ENCODE results near the gene NPR3.

DNA sequence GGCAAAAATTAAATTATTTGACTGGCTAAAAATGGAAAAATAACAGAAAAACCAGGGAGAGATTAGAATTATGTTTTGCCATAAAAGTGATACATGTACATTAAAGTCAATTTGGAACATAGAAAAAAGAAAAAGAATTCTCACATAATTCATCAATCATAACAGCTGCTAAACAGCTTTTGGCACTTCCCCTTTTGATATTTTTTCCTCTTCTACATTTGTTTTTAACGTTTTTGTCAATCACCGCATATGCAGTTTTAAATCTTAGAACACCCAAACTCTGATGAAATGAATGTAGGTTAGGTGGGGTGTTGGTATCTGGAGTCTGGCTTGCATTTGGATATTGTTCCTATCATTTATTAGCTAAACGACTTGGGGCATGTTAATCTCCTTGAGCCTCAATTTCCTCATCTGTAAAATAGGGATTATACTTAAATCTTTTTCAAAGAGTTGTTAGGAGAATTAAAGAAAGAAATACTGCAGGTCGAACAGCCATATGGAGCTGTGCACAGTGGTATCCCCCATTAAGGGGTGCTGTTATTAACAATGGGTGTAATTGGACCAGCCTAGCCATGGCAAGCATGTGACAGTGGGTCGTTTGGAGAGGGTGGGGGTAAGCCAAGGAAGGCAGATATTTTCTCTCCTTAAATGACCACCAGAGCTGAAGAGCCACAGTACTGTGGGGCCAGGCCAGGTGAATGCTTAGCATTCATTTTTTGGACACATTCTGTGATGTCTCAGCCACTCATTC lies 22.6 kb downstream of the NPR3 start:
- TF ChIP-seq, protein P1, sequence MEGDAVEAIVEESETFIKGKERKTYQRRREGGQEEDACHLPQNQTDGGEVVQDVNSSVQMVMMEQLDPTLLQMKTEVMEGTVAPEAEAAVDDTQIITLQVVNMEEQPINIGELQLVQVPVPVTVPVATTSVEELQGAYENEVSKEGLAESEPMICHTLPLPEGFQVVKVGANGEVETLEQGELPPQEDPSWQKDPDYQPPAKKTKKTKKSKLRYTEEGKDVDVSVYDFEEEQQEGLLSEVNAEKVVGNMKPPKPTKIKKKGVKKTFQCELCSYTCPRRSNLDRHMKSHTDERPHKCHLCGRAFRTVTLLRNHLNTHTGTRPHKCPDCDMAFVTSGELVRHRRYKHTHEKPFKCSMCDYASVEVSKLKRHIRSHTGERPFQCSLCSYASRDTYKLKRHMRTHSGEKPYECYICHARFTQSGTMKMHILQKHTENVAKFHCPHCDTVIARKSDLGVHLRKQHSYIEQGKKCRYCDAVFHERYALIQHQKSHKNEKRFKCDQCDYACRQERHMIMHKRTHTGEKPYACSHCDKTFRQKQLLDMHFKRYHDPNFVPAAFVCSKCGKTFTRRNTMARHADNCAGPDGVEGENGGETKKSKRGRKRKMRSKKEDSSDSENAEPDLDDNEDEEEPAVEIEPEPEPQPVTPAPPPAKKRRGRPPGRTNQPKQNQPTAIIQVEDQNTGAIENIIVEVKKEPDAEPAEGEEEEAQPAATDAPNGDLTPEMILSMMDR (IDR thresholded peaks at IDR 0.05; ENCODE audit: insufficient read depth, low read depth, low read length), result no peak
- no peak for TF ChIP-seq EZH2 (IDR thresholded peaks at IDR 0.05; ENCODE audit: insufficient read depth, low read length)

Measured in astrocyte (in vitro differentiated cells and primary cell).